GM19467 (cell line): ENCODE measurements around the gene AKAP6.

Source experiments
- ATAC-seq: cut with Tn5 transposase; IDR thresholded peaks from one replicate; pipeline ENCODE4 v1.9.1; 2021; ENCODE audit warnings: mild to moderate bottlenecking, moderate library complexity; ENCODE audit not compliant: unreplicated experiment

AKAP6 gene

GRCh38 chr14:32403688-32404087, 74.6 kb downstream of the AKAP6 start:
- no peak for ATAC-seq

- no peak for ATAC-seq
These were observed 75.9 kb downstream of the AKAP6 start for GRCh38 chr14:32404784-32405573.

- ATAC-seq, result no peak
These were observed 76.8 kb downstream of the AKAP6 start for GRCh38 chr14:32405856-32406255.

- ATAC-seq, result no peak
These were observed 78.0 kb downstream of the AKAP6 start for GRCh38 chr14:32407130-32407529.

GRCh38 chr14:32408018-32408417, 78.9 kb downstream of the AKAP6 start:
- ATAC-seq, result no peak

GRCh38 chr14:32412103-32412502, 83.0 kb downstream of the AKAP6 start:
- no peak for ATAC-seq

- no peak for ATAC-seq
These were observed 83.4 kb downstream of the AKAP6 start for GRCh38 chr14:32412532-32412931.

- no peak for ATAC-seq
These were observed 85.0 kb downstream of the AKAP6 start for GRCh38 chr14:32413967-32414640.

GRCh38 chr14:32414808-32415255, 85.7 kb downstream of the AKAP6 start:
- no peak for ATAC-seq

GRCh38 chr14:32417956-32418552, 89.0 kb downstream of the AKAP6 start:
- ATAC-seq, result no peak

- ATAC-seq, result no peak
These were observed 90.3 kb downstream of the AKAP6 start for GRCh38 chr14:32419429-32419828.

- no peak for ATAC-seq
These were observed 92.7 kb downstream of the AKAP6 start for GRCh38 chr14:32421781-32422180.

- ATAC-seq, result no peak
These were observed 93.3 kb downstream of the AKAP6 start for GRCh38 chr14:32422440-32422839.

GRCh38 chr14:32426028-32426427, 96.9 kb downstream of the AKAP6 start:
- no peak for ATAC-seq

- no peak for ATAC-seq
These were observed 97.7 kb downstream of the AKAP6 start for GRCh38 chr14:32426586-32427388.

GRCh38 chr14:32427726-32428528, 98.8 kb downstream of the AKAP6 start:
- no peak for ATAC-seq

- ATAC-seq, result no peak
These were observed 99.8 kb downstream of the AKAP6 start for GRCh38 chr14:32428875-32429274.

- ATAC-seq, result no peak
These were observed 101.2 kb downstream of the AKAP6 start for GRCh38 chr14:32430326-32430725.

- no peak for ATAC-seq
These were observed 103.9 kb downstream of the AKAP6 start for GRCh38 chr14:32432813-32433538.

- ATAC-seq, result no peak
These were observed 105.1 kb downstream of the AKAP6 start for GRCh38 chr14:32434180-32434579.
